HS-27A (cell line): ENCODE data around the gene MAPK1.
"Not testable (repeated sequence)": the region's sequence is repeated elsewhere in the genome, so short reads cannot be mapped to it uniquely, and the experiment has no call there.

Source experiments
- DNase-seq: peaks from one replicate; pipeline ENCODE4 v3.0.0-alpha.2; 2012; ENCODE audit warnings: low read depth, missing footprints

Gene MAPK1

DNA sequence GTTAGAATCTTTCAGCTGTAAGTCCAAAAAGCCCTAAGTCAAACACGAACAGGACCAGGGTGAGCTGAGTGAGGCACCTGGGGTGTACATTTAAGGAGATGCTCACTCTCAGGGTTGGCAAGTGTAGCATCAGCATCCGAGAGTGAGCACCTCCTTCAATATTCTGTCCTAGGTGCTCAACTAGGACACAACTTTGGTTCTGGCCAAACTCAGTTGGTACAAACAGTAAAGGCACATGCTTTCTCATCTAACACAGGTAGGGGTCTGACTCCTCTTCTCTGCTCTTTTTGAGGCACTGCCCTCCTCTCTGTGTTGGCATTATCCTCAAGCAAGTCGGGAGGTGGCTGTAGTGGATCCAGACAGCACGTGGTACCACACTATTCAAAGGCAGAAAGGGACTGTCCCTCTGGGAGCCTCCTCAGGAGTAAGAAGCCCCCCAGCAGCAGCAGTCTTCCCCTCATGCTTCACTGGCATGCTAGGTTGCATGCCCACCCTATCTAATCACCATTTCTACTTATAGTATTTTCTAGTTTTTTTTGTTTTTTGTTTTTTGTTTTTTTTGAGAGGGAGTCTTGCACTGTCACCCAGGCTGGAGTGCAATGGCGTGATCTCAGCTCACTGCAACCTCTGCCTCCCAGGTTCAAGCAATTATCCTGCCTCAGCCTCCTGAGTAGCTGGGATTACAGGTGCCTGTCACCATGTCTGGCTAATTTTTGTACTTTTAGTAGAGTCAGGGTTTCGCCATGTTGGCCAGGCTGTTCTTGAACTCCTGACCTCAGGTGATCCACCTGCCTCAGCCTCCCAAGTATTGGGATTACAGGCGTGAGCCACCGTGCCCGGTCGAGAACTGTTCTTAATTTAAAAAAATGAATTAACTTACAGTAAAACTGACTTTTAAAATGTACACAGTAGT is 14.7 kb upstream of the MAPK1 start:
- no peak for DNase-seq

DNA sequence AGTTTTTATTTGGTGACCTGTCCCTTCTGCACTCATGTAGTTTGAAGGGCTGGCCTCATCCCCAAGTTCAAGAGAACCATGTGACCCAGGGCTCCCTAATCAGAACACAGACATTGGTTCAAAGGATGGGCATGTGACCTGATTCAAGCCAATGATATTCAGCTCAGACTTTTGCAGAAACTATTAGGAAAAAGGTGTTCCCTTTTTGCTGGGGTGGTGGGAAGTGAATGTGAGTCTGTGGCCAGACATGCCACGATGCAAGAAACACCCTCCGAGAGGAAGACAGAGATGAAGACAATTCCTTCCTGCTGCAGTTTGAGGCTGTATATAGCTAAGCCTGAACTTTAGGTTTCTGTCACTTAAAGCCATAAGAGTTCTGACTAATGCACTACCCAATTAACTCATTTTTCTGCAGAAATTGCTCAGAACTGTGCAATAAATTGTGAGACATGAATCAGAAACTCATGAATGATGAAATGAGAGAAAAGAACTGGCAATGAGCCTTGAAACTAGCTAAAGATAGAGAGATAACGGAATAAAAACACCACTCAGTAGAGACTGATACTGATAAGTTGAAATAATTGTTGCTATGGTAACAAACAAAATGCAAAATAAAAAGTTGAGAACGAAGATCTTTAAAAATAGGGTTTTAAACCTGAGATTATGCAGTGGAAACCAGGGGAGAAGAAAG is 9.2 kb upstream of the MAPK1 start:
- DNase-seq: no peak

DNA sequence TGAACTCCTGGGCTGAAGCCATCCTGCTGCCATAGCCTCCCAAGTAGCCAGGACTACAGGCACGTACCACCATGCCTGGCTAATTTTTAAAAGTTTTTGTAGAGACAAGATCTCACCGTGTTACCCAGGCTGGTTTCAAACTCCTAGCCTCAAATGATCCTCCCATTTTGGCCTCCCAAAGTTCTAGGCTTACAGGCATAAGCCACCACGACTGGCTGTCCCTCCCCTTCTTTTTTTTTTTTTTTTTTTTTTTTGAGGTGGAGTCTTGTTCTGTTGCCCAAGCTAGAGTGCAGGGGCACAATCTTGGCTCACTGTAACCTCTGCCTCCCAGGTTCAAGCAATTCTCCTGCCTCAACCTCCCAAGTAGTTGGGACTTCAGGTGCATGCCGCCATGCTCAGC is 7.5 kb upstream of the MAPK1 start:
- DNase-seq: not testable (repeated sequence)

DNA sequence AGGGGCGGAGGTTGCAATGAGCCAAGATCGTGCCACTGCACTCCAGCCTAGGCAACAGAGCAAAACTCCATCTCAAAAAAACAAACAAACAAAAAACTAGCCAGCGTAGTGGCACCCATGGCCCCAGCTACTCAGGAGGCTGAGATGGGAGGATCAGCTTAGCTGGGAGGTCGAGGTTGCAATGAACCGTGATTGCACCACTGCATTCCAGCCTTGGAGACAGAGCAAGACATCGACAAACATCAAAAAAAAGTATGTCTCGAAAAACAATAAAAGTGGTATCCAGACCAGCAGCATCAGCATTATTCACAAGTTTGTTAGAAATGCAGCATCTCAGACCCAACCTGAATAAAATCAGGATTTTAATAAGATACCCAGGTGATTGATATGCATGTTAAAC is 6.2 kb upstream of the MAPK1 start:
- DNase-seq: no peak

DNA sequence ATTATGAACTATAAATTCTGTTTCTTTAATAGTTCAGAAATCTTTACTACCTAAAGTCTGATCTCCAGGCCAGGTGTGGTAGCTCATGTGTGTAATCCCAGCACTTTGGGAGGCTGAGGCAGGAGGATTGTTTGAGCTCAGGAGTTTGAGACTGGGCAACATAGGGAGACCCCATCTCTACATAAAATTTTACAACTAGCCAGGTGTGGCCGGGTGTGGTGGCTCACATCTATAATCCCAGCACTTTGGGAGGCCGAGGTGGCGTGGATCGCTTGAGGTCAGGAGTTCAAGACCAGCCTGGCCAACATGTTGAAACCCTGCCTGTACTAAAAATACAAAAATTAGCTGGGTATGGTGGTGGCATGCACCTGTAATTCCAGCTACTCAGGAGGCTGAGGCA is 5.3 kb upstream of the MAPK1 start:
- not testable (repeated sequence) for DNase-seq

DNA sequence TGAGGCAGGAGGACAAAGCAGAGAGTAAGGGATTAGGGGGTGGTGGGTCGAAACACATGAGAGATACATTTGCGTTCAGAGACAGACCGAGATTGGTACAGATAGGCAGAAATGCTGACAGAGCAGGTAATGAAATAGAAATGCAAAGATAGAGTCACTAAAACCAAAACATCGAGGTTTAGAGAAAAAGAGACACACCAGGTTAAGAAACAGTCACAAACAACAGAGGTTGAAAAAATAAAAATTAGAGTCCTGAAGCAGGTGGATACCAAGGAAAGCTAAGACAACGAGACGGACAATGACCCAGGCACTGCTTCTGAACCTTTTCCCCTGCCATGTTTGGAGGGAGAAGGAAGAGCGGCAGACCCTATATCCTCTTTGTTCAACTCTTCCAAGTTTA is 1.2 kb upstream of the MAPK1 start:
- no peak for DNase-seq

DNA sequence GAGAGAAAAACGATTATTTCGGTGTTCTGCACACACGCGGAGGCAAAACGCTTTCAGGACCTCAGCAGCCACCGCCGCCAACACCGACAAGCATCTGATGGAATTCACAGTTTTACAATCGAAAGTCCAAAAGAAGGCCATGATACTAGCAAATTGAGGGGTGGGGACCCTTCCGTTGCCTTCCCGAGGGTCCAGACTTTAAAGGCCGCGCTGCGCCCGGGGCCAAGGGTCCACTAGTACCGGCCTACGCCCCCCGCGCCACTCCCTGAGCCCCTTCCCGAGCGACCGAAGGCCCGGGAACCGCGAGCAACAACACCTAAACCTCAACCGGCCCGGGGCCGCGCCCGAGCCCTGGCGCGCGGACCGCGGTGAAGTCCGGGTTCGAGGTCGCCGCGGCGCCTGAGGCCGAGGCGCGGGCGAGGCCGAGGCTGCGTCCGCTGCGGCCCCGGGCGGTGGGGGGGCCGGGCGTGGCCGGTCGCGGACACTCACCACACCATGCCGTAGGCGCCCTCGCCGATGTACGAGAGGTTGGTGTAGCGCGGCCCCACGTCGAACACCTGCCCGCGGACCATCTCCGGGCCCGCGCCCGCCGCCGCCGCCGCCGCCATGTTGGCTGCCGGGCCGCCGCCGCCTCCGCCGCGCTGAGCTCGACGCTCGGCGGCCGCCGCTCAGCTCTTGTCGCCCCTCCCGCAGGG is 465 bp downstream of the MAPK1 start:
- no peak for DNase-seq

DNA sequence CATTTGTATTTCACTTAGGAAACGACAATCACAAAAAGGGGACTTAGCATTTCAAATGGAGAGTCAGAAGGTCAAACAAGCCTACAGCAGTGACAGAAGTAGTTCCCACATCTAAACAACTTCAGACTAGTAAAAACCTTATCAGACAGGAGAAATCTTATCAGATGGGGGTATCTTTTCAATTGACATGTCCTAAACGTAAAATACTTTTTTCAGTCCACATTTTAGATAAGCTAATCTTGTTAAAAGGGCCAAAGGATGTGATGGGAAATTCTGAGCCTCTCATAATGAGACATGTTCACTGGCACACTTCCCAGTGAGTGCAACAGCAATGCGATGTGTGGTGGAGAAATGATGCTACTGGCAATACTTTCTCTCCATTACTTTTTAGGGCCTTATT is 2.4 kb downstream of the MAPK1 start:
- DNase-seq: peak; percentile 27

DNA sequence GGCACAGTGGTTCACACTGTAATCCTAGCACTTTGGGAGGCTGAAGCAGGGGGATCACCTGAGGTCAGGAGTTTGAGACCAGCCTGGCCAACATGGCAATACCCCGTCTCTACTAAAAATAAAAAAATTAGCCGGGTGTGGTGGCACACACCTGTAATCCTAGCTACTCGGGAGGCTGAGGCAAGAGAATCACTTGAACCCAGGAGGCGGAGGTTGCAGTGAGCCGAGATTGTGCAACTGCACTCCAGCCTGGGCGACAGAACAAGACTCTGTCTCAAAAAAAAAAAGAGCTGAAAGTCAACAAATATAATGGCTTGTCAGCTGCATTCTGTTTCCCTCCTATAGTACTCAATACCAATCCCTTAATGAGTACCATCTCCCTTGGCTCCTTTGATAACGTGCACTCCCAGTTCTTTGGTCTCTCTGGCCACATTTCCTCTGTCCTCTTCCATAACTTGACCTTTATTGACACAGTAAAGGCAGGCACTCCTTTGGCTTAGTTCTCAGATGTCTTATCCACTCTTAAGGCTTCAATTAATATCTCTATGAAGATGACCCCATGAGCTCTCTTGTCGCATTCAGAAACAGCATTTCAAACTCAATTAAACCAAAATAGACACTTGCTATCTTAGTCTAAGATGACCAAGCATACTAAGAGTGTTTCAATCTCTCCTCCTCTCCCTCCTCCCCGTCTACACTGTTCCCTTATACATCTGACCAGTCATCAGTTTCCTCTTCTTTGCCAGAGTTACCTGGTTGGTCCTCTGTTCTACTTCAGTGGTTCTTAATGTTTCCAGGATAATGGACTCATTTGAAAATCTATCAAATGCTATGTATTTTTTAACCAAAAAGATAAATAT is 4.8 kb downstream of the MAPK1 start:
- no peak for DNase-seq

DNA sequence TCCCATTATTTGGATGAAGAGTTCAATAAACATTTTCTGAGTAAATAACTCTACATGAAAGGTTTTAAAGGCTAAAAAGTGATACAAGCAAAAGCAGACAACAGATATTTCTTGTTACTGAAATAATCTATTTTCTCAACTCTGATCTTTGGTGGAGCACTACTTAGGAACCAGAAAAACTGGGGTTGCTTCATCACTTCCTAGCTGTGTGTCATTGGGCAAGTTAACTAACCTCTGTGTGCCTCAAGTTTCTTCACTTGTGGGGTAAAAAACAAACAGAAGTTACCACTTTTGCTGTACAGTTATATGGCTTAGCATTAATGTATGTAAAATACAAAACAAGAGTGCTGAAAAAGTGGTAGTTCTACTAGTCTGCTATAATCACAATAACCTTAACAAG is 5.6 kb downstream of the MAPK1 start:
- DNase-seq: no peak

DNA sequence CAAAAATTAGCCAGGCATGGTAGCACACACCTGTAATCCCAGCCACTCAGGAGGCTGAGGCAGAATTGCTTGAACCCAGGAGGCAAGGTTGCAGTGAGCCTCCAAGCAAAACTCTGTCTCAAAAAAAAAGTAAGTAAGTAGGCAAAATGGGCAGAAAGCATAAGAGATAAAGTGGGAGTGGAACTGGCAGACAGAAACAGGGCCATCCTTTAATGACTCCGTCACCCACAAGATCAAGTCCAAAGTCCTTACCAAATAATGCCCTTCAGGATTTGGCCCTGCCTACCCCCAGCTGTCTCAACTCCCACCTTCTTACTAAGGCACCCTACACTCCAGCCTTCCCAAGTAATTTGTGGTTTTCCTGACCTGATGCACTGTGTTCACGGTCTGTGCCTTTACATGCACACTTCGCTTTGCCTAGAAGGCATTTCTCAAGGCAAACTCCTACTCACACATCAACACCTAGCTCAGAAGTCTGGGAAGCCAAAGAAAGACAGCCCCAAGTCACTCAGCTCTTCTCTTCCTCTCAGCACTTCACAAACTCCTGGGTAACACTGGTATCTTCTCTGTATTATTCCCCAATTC is 6.1 kb downstream of the MAPK1 start:
- DNase-seq: no peak

DNA sequence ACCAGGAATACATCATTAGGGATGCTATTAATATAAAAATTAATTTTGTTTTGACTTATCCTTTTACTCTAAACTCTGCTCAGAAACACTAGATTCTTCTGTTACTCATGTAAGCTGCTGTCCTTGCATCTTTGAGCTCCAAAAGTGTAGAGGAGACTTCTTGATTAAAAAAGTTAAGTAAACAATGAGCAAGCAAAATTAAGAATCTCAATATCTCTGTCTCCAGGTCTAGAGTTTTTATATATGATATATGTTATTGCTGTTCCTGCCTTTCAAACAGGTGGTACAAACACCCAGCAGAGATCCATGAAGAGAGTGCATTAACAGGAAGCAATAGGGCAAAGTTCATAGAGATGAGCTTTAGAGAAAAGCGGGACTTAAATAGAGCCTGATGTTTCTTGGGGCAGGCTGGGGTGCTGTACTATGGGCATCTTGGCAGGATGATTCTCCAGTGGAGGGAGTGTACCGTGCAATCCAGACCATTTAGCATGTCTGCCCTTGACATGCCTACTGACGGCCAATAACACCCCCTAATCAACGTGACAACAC is 6.9 kb downstream of the MAPK1 start:
- no peak for DNase-seq

DNA sequence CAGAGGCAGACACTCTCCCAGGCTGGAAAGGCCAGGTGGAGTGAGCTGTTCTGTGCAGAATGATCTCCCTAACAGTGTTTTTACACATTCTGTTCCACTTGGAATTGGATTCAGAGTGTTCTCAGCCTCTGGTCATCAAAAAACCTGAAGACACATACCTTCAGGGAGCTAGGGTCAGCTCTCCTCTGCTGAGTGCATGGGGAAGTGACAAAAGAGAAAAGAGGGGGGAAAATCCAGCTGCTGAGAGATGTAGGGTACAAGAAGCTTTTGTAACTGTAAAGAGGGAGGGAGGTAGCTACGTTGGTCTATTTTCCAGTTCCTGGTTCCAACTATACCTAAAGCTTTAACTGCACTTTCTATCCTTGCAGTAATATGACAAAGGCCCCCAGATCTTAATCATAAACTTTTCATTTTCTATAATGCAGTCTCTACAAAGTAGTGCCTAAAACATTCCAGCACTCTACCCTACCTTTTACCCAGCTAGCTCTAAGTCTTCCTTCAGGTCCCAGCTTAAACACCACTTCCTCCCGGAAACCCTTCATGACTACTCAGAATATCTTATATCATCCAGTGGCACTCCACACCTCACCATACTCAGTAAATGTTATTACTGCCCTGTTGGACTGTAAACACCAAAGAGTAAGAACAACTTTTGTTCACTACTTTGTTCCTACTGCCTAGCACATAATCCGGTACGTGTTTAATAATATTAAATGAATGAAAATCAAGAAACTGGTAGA is 9.2 kb downstream of the MAPK1 start:
- DNase-seq: no peak

DNA sequence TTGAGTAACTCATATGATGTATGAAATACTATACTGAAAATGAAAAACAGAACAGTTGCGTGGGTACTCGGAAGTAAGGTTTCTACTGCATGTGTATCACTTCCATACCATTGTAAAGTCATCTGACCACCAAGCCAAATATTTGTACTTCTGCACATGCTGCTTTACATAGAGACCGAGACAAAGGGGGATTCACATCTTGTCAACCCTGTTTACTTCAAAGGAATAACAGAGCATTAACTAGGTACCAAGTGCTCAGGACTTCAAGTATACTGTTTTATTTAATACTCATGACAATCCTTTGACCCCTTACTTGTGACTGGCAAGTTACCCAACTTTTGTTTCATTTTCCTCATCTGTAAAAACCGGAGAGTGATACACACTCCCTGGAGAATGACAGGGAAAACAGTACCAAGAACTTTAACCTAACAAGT is 9.9 kb downstream of the MAPK1 start:
- no peak for DNase-seq

DNA sequence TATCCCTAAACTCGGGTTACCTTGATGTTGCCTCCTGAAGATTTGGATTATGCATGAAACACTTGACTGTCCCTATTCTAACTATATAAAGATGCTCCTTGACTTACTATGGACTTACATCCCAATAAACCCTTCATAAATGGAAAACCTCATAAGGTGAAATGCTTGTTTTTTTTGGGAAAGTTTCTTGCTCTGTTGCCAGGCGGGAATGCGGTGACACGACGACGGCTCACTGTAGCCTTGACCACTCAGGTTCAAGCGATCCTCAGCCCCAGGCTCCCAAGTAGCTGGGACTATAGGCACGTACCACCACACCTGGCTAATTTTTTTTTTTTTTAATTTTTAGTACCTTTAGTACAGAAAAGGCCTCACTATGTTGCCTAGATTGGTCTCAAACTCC is 10.6 kb downstream of the MAPK1 start:
- no peak for DNase-seq

DNA sequence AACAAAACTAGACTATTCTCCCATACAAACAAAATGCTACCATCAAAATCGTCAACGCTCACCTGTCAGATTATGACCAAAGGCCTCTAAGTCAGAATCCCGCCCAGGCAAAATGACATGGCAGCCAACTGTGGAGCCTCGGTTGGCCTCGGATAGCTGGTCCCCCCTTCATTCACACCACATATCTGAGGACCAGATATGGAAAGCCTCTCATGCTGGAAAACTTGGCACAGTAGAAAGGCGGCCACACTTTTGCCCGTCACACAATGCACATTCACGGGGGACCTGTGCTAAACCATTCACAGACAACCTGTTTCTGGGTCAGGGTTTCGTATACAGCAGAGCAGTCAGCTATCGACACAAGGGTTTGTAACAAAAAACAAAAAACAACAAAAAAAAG is 11.2 kb downstream of the MAPK1 start:
- DNase-seq: no peak

DNA sequence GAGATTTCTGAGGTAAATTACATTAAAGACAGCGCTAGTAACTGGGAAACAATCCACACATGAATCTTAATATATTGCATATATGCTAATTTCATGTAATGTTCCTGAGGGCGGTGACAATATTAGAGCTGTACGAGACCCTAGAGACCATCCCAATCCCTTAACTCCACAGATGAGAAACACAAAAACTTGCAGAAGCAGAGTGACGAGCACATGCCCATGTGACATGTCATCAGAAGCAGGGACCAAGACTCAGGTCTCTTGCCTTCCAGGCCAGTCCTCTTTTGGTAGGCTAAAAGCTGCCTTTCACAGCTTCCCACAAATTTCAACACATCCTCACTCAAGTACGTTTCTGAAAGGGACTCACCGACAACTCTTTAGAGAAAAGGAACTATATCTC is 11.8 kb downstream of the MAPK1 start:
- DNase-seq: no peak

DNA sequence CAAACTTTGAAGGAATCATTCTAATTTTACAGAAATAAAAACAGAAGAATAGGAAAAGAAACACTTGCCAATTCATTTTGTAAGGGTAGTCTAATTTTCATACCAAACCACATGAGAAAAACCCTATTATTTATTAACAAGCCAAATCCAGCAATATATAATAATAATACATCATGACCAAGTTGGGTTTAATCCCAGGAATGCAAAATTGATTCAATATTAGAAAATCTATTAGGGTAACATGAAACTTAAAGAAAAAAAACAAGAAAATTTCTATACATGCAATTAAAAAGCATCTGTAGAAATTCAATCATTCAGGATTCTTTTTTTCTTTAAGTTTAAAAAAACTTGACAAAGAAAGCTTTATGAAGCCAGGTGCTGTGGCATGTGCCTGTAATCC is 16.8 kb downstream of the MAPK1 start:
- no peak for DNase-seq

DNA sequence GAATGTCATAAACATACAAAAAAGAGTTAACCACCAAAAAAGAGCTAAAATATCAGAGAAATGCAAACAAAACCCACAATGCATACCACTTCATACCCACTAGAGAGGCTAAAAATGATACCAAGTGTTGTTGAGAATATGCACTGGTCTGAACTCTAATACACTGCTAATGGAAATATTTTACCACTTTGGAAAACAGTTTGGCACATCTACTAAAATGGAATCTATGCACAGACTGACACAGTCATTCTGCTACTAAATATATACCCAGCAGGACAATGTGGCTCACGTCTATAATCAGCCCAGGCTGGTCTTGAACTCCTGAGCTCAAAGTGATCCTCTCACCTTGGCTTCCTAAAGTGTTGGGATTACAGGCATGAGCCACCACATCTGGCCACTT is 18.0 kb downstream of the MAPK1 start:
- no peak for DNase-seq

DNA sequence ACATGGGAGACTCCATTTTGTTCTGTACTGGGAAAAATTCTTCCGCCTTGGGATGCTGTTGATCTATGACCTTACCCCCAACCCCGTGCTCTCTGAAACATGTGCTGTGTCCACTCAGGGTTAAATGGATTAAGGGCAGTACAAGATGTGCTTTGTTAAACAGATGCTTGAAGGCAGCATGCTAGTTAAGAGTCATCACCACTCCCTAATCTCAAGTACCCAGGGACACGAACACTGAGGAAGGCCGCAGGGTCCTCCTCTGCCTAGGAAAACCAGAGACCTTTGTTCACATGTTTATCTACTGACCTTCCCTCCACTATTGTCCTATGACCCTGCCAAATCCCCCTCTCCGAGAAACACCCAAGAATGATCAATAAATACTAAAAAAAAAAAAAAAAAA is 19.4 kb downstream of the MAPK1 start:
- DNase-seq: not testable (repeated sequence)
